ENCODE measurements around the gene SLC17A9. TPM values are rescaled to one million over a fixed set of nuclear protein-coding genes. Genes with fewer than 3 reads are reported as not detected.

SLC17A9 gene
- total and polyA plus RNA-seq, 10 of the 15 experiments (the other 5 are each of a cell fraction or from before 2014, with no cell fraction given): 0.72 to 74.1 (median 29.4) TPM

DNA sequence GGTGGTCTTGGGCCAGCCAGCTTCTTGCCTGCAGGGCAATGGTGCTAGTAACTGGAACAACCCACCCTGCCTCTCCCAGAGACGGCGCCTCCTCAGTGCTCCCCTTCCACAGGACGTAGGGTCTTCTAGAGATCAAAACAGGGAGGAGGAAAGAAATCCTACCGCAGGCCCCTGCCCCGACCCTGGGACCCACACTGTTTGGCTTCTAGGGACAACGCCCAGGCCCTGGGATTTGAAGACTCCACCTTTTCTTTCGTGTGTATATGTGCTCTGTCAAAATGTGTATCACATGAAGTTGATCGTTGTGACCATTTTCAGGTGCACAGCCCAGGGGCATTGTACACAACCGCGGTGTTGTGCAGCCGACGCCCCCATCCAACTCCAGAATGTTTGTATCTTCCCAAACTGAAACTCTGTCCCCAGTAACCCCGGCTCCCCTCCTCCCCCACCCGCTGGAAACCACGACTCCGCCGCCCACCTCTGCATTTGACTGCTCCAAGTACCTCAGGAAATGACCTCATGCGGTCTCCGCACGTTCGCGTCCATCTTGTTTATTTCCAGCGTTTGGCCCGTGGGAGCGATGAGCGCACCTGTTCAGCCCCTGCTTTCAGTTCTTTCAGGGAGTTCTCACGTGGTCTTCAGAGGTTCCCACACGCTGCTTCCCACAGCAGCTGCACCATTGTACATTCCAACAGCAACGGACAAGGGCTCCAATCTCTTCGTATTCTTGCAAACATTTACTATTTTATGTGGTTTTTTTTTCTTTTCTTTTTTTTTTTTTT, 57.7 kb downstream of the SLC17A9 start (continued):
- TF ChIP-seq, protein P1, sequence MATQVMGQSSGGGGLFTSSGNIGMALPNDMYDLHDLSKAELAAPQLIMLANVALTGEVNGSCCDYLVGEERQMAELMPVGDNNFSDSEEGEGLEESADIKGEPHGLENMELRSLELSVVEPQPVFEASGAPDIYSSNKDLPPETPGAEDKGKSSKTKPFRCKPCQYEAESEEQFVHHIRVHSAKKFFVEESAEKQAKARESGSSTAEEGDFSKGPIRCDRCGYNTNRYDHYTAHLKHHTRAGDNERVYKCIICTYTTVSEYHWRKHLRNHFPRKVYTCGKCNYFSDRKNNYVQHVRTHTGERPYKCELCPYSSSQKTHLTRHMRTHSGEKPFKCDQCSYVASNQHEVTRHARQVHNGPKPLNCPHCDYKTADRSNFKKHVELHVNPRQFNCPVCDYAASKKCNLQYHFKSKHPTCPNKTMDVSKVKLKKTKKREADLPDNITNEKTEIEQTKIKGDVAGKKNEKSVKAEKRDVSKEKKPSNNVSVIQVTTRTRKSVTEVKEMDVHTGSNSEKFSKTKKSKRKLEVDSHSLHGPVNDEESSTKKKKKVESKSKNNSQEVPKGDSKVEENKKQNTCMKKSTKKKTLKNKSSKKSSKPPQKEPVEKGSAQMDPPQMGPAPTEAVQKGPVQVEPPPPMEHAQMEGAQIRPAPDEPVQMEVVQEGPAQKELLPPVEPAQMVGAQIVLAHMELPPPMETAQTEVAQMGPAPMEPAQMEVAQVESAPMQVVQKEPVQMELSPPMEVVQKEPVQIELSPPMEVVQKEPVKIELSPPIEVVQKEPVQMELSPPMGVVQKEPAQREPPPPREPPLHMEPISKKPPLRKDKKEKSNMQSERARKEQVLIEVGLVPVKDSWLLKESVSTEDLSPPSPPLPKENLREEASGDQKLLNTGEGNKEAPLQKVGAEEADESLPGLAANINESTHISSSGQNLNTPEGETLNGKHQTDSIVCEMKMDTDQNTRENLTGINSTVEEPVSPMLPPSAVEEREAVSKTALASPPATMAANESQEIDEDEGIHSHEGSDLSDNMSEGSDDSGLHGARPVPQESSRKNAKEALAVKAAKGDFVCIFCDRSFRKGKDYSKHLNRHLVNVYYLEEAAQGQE (IDR thresholded peaks at IDR 0.05; ENCODE audit: low read depth, low read length): peak; percentile 58; the same call in 1 of the 2 replicates
- TF ChIP-seq JUNB (IDR thresholded peaks at IDR 0.05) (peak; percentile 89), SUZ12 (IDR thresholded peaks at IDR 0.05; ENCODE audit: unreplicated experiment) (no peak), RFX5 (IDR thresholded peaks at IDR 0.05; ENCODE audit: low read depth, low read length) (no peak), CHD4 (IDR thresholded peaks at IDR 0.05) (no peak), IKZF1 (conservative IDR thresholded peaks at IDR 0.05) (peak; percentile 96), BMI1 (IDR thresholded peaks at IDR 0.05; ENCODE audit: borderline replicate concordance) (peak; percentile 68; the same call in 1 of the 2 replicates), HDAC2 (IDR thresholded peaks at IDR 0.05) (no peak), CBX3 (IDR thresholded peaks at IDR 0.05; ENCODE audit: borderline replicate concordance, low read depth) (no peak), IRF4 (IDR thresholded peaks at IDR 0.05; ENCODE audit: low read depth, low read length) (peak; percentile 79), TCF12 (IDR thresholded peaks at IDR 0.05; ENCODE audit: low read depth, low read length) (peak; percentile 99)
- TF ChIP-seq, protein P2, sequence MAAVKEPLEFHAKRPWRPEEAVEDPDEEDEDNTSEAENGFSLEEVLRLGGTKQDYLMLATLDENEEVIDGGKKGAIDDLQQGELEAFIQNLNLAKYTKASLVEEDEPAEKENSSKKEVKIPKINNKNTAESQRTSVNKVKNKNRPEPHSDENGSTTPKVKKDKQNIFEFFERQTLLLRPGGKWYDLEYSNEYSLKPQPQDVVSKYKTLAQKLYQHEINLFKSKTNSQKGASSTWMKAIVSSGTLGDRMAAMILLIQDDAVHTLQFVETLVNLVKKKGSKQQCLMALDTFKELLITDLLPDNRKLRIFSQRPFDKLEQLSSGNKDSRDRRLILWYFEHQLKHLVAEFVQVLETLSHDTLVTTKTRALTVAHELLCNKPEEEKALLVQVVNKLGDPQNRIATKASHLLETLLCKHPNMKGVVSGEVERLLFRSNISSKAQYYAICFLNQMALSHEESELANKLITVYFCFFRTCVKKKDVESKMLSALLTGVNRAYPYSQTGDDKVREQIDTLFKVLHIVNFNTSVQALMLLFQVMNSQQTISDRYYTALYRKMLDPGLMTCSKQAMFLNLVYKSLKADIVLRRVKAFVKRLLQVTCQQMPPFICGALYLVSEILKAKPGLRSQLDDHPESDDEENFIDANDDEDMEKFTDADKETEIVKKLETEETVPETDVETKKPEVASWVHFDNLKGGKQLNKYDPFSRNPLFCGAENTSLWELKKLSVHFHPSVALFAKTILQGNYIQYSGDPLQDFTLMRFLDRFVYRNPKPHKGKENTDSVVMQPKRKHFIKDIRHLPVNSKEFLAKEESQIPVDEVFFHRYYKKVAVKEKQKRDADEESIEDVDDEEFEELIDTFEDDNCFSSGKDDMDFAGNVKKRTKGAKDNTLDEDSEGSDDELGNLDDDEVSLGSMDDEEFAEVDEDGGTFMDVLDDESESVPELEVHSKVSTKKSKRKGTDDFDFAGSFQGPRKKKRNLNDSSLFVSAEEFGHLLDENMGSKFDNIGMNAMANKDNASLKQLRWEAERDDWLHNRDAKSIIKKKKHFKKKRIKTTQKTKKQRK (IDR thresholded peaks at IDR 0.05; ENCODE audit: low read depth, low read length): no peak
- TF ChIP-seq, protein P3, sequence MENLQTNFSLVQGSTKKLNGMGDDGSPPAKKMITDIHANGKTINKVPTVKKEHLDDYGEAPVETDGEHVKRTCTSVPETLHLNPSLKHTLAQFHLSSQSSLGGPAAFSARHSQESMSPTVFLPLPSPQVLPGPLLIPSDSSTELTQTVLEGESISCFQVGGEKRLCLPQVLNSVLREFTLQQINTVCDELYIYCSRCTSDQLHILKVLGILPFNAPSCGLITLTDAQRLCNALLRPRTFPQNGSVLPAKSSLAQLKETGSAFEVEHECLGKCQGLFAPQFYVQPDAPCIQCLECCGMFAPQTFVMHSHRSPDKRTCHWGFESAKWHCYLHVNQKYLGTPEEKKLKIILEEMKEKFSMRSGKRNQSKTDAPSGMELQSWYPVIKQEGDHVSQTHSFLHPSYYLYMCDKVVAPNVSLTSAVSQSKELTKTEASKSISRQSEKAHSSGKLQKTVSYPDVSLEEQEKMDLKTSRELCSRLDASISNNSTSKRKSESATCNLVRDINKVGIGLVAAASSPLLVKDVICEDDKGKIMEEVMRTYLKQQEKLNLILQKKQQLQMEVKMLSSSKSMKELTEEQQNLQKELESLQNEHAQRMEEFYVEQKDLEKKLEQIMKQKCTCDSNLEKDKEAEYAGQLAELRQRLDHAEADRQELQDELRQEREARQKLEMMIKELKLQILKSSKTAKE (IDR thresholded peaks at IDR 0.05; ENCODE audit: low read depth, poor library complexity, severe bottlenecking): peak; percentile 76
- TF ChIP-seq, protein P4, sequence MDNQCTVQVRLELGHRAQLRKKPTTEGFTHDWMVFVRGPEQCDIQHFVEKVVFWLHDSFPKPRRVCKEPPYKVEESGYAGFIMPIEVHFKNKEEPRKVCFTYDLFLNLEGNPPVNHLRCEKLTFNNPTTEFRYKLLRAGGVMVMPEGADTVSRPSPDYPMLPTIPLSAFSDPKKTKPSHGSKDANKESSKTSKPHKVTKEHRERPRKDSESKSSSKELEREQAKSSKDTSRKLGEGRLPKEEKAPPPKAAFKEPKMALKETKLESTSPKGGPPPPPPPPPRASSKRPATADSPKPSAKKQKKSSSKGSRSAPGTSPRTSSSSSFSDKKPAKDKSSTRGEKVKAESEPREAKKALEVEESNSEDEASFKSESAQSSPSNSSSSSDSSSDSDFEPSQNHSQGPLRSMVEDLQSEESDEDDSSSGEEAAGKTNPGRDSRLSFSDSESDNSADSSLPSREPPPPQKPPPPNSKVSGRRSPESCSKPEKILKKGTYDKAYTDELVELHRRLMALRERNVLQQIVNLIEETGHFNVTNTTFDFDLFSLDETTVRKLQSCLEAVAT (IDR thresholded peaks at IDR 0.05): 0 out of 2 replicates have a peak, but pooled peaks have one; percentile 96
- TF ChIP-seq, protein P5, sequence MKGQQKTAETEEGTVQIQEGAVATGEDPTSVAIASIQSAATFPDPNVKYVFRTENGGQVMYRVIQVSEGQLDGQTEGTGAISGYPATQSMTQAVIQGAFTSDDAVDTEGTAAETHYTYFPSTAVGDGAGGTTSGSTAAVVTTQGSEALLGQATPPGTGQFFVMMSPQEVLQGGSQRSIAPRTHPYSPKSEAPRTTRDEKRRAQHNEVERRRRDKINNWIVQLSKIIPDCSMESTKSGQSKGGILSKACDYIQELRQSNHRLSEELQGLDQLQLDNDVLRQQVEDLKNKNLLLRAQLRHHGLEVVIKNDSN (IDR thresholded peaks at IDR 0.05; ENCODE audit: borderline replicate concordance, extremely low read length, insufficient read depth, low read depth, low read length): peak; percentile 48
- TF ChIP-seq, protein P6, sequence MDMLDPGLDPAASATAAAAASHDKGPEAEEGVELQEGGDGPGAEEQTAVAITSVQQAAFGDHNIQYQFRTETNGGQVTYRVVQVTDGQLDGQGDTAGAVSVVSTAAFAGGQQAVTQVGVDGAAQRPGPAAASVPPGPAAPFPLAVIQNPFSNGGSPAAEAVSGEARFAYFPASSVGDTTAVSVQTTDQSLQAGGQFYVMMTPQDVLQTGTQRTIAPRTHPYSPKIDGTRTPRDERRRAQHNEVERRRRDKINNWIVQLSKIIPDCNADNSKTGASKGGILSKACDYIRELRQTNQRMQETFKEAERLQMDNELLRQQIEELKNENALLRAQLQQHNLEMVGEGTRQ (IDR thresholded peaks at IDR 0.05; ENCODE audit: borderline replicate concordance, low read depth, low read length): no peak; the same call in 1 of the 2 replicates
